Heart right ventricle (tissue), 16 donors: ENCODE results near the gene FHIT. TPM values are rescaled to one million over a fixed set of nuclear protein-coding genes. Genes with fewer than 3 reads are reported as not detected.

Source experiments
- ATAC-seq, 8 donors: fragments of 200-7000 bp; cut with Tn5 transposase; one replicate each; pipeline ENCODE4 v1.9.1; 2020; ENCODE audit warnings: mild to moderate bottlenecking in 8 of 8, moderate library complexity in 8 of 8, moderate number of reproducible peaks in 1 of 8
- DNase-seq, 2 donors: peaks; one replicate each; pipeline ENCODE4 v3.0.0-alpha.2; 2020
- H3K27ac ChIP-seq, 10 donors: fragments of 200-600 bp; sonication (generic) in 2 of 10; one replicate each; pipeline versions ENCODE4 v1.5.0 to v1.8.0; 2020 to 2022; ENCODE audit warnings: mild to moderate bottlenecking in 3 of 10
- H3K27me3 ChIP-seq, 7 donors: fragments of 200-600 bp; one replicate each; pipeline ENCODE4 v1.8.0; 2021 to 2022; ENCODE audit warnings: mild to moderate bottlenecking in 2 of 7
- H3K36me3 ChIP-seq, 9 donors: fragments of 200-600 bp; sonication (generic) in 1 of 9; one replicate each; pipeline versions ENCODE4 v1.5.0 to v1.8.0; 2020 to 2022; ENCODE audit warnings: mild to moderate bottlenecking in 2 of 9
- H3K4me1 ChIP-seq, 9 donors: fragments of 200-600 bp; sonication (generic) in 1 of 9; one replicate each; pipeline versions ENCODE4 v1.5.0 to v1.8.0; 2020 to 2022; ENCODE audit warnings: mild to moderate bottlenecking in 4 of 9
- H3K4me3 ChIP-seq, 10 donors: fragments of 200-600 bp; sonication (generic) in 2 of 10; one replicate each; pipeline versions ENCODE4 v1.5.0 to v1.8.0; 2020 to 2022; ENCODE audit warnings: mild to moderate bottlenecking in 7 of 10, moderate library complexity in 2 of 10
- H3K9me3 ChIP-seq, 11 donors: fragments of 200-600 bp in 10 of 11; sonication (generic) in 2 of 11; one replicate each; pipeline versions ENCODE4 v1.5.0 to v1.8.0; 2013 to 2022; ENCODE audit warnings: mild to moderate bottlenecking in 2 of 11, control low read depth in 1 of 11, moderate library complexity in 1 of 11
- CTCF ChIP-seq, 9 donors: fragments of 200-600 bp; sonication (generic) in 2 of 9; IDR thresholded peaks; one replicate each; pipeline versions ENCODE4 v1.5.0 to v1.8.0; 2021 to 2022; ENCODE audit warnings: antibody characterized with exemption in 9 of 9, mild to moderate bottlenecking in 5 of 9, moderate library complexity in 1 of 9
- WGBS, 2 donors: extraction: QIAGEN DNeasy Blood & Tissue Kit; methylation state at CpG; one replicate each; pipeline ENCODE4 v1.1.7; 2013; ENCODE audit warnings: inconsistent platforms in 1 of 2; 5-methylcytosine and 5-hydroxymethylcytosine counted together
- intact Hi-C, 10 donors: fragments of 100-400 bp; cut with DNase I; formaldehyde crosslinking; loops; one replicate each; pipeline versions ENCODE4 v1.11.1 to v1.14.2; 2022
- polyA plus RNA-seq, 2 donors: library from polyadenylated mRNA; stranded (reverse); fragments of 200-250 nt; gene quantifications; one replicate each; pipeline ENCODE4 v1.2.3, GENCODE V29; 2013
- total RNA-seq, 10 donors: library from RNA; stranded (reverse); fragmentation: NEBNext Ultra II Directional in 3 of 10; extraction: Animal tissue kit (Norgen Biotek cat#: 25700) in 3 of 10; gene quantifications; one replicate each; pipeline versions ENCODE4 v1.2.1 to v1.2.4, GENCODE V29; 2021 to 2023
- donor health status: Arrhythmogenic right ventricular cardiomyopathy.
- donor health status: ischemic (EF 13 %, LVEDD 7.1; RV severe dilation, severe dysfunction).
- donor health status: healthy with polysubstance abuse.
- donor health status: DM: no; HTN: yes; CAD: no.
- donor health status: DM: no; HTN: no; CAD: no.
- donor health status: ischemic (EF 25% LVEDD 6.9; RV normal size, moderate dysfunction).
- donor health status: ischemic (EF 25% LVEDD 5.7; RV mildly dilated, moderate dysfunction).
- donor health status: healthy.
- donor health status: DM: yes; HTN: yes; CAD: no.
- donor health status: Ischemic cardiomyopathy.
- donor health status: ischemic (EF 35%, LVEDD 5.7; RV mildly dilated, moderate dysfunction).
- donor health status: nonischemic (EF 11% LVEDD 7.7; RV severe dilation, severe dysfunction).
- donor health status: DM: yes; HTN: yes; CAD: no.
- donor health status: PGD.
- donor health status: ischemic (EF 29% LVEDD 5.4; RV normal size, mild dysfunction).
- donor health status: nonischemic (EF 23%, LVEDD 6.1; RV moderate dilation, normal function).

The FHIT gene
- total and polyA plus RNA-seq, 12 donors, result 4.7 to 25.5 (median 18.3) TPM

- no peaks in the 10 kb centered on the region for H3K27me3 ChIP-seq
- H3K9me3 ChIP-seq, result no peaks in the 10 kb centered on the region
- intact Hi-C loops, result no loop called here
- DNase-seq, result no peak
- H3K36me3 ChIP-seq, result no peaks in the 10 kb centered on the region
- no peak for TF ChIP-seq CTCF (IDR thresholded peaks at IDR 0.05)
- no peak overlapping the region for H3K4me3 ChIP-seq
- H3K27ac ChIP-seq, result no peak overlapping the region
- H3K4me1 ChIP-seq, result no peaks in the 10 kb centered on the region
- WGBS, 2 donors, result 89 to 93% methylated on average over 12 of the region's 12 CpGs
- ATAC-seq, result no peak
Observed at GRCh38 chr3:60048447-60048848, 1202.8 kb downstream of the FHIT start.

DNA sequence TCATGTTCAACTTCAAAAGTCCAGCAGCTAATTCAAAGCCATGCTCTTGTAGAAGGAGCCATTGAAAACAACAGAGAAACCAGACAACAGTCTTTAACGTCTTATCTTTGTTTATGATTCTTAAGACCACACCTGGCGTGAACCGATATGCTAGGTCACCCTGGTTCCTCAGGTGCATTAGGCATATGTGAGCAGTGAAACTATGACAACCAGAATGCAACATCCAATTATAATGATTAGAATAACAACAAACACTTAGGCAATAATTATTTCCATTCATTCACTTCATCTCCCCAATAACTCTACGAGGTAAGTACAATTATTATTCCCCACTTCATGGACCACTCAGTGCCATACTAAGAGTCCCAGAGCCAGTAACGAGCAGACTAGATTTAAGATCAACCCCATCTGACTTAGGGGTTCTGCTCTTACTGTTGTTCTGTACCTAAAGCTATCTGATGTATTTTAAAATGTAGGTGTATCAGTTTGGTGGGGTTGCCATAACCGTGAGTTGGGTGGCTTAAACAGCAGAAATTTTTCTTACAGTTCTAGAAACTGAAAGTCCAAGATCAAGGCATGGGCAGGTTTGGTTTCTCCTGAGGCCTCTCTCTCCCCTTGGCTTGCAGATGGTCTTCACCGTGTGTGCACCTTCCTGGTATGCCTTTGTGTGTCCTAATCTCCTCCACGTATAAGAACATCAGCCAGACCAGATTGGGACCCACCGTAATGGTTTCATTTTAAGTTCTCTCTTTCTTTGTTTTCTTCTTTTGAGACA is 1203.6 kb downstream of the FHIT start:
- ATAC-seq, result no peak
- no peak overlapping the region for H3K4me3 ChIP-seq
- no peaks in the 10 kb centered on the region for H3K9me3 ChIP-seq
- no peaks in the 10 kb centered on the region for H3K36me3 ChIP-seq
- TF ChIP-seq CTCF (IDR thresholded peaks at IDR 0.05), result no peak
- H3K27me3 ChIP-seq, result no peaks in the 10 kb centered on the region
- H3K4me1 ChIP-seq, result no peaks in the 10 kb centered on the region
- no peak overlapping the region for H3K27ac ChIP-seq
- intact Hi-C loops, result no loop called here
- DNase-seq, result no peak
- WGBS, 2 donors, result 89 to 91% methylated on average over 9 of the region's 9 CpGs

GRCh38 chr3:60046210-60046609 is 1205.0 kb downstream of the FHIT start:
- WGBS, 2 donors, result 84 to 87% methylated on average over 6 of the region's 6 CpGs
- intact Hi-C loops, result no loop called here
- no peaks in the 10 kb centered on the region for H3K36me3 ChIP-seq
- H3K4me3 ChIP-seq, result no peak overlapping the region
- H3K9me3 ChIP-seq, result no peaks in the 10 kb centered on the region
- no peak for DNase-seq
- H3K4me1 ChIP-seq, result no peaks in the 10 kb centered on the region
- ATAC-seq, result no peak
- no peak for TF ChIP-seq CTCF (IDR thresholded peaks at IDR 0.05)
- H3K27me3 ChIP-seq, result no peaks in the 10 kb centered on the region
- no peak overlapping the region for H3K27ac ChIP-seq

GRCh38 chr3:60045686-60046085 is 1205.6 kb downstream of the FHIT start:
- no peak for ATAC-seq

More at GRCh38 chr3:60045686-60046085, 1205.6 kb downstream of the FHIT start:
- Histone ChIP-seq H3K9me3 (no peaks in the 10 kb centered on the region), H3K27ac (no peak overlapping the region), H3K27me3 (no peaks in the 10 kb centered on the region), H3K36me3 (no peaks in the 10 kb centered on the region), H3K4me1 (no peaks in the 10 kb centered on the region), H3K4me3 (no peak overlapping the region)
- DNase-seq, result no peak
- no peak for TF ChIP-seq CTCF (IDR thresholded peaks at IDR 0.05)
- intact Hi-C loops, result no loop called here
- 84 to 89% methylated on average over 1 of the region's 1 CpG for WGBS, 2 donors
